Epithelial cell of proximal tubule (primary cell): Measurements from ENCODE around the gene SLC35B1. TPM values are rescaled to one million over a fixed set of nuclear protein-coding genes. Genes with fewer than 3 reads are reported as not detected.

Experiments
- DNase-seq: peaks from one replicate; pipeline ENCODE4 v3.0.0-alpha.2; 2011; ENCODE audit warnings: low read depth
- H3K4me3 ChIP-seq: 2 replicates; pipeline ENCODE4 v1.5.1; 2011; ENCODE audit warnings: low read depth, mild to moderate bottlenecking, low read length
- CTCF ChIP-seq: conservative IDR thresholded peaks from 2 replicates; pipeline ENCODE4 v1.5.1; 2012; ENCODE audit warnings: low read depth, mild to moderate bottlenecking, low read length
- total RNA-seq: library from RNA; depleted of rRNA; stranded (reverse); fragments of >200 nt; gene quantifications from 2 replicates; pipeline ENCODE4 v1.2.3, GENCODE V29; 2015

SLC35B1 gene
- total RNA-seq, 1 donor from 2014 or later = 72.0 TPM

- no peak for TF ChIP-seq CTCF
- H3K4me3 ChIP-seq = no peak overlapping the region
- DNase-seq = no peak
Observed at GRCh38 chr17:49731435-49731831, 23.7 kb upstream of the SLC35B1 start.

- TF ChIP-seq CTCF = no peak
- no peak overlapping the region for H3K4me3 ChIP-seq
- no peak for DNase-seq
Observed at GRCh38 chr17:49730785-49731434, 23.1 kb upstream of the SLC35B1 start.

- TF ChIP-seq CTCF = no peak
- DNase-seq = peak; percentile 52
- no peak overlapping the region for H3K4me3 ChIP-seq
Observed at GRCh38 chr17:49730078-49730784, 22.5 kb upstream of the SLC35B1 start.

DNA sequence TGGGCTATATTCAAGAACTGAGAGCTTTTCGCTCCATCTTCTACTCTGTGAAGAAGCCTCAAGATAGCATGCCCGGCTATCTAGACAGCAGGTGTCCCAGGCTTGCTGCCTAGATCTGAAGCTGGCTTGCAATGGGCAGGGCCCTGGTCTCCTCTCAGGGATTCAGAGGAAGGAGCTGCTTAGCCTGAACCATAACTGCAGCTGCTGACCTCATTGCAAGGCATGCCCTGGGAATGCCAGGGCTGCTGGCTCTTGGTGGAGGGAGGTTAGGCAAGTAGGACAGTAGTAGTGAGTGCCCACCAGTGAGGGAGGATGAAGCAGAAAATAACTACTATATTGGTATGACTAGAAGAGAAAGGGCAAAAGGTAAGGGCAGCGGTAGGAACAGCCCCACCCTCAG is 21.3 kb upstream of the SLC35B1 start:
- no peak for DNase-seq
- H3K4me3 ChIP-seq = no peak overlapping the region
- TF ChIP-seq CTCF = no peak

DNA sequence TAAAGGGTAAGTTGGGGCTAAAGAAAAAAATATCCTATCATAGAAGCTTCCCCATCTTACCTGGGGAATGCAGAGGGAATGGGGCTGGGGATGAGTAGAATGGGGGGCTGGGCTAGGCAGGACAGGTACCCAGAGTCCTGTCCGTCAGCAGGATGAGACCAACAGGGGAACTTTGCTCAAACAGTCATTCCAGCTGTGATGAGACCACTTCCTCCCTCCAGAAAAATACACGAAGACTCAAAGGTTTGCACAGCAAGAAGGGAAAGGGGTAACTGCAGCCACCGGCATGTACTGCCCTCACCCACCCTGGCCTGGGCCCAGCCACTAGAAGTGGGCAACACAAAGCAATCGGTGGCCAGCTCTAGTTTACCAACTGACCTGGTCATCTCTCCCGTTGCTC is 20.7 kb upstream of the SLC35B1 start:
- no peak for DNase-seq
- no peak overlapping the region for H3K4me3 ChIP-seq
- no peak for TF ChIP-seq CTCF

DNA sequence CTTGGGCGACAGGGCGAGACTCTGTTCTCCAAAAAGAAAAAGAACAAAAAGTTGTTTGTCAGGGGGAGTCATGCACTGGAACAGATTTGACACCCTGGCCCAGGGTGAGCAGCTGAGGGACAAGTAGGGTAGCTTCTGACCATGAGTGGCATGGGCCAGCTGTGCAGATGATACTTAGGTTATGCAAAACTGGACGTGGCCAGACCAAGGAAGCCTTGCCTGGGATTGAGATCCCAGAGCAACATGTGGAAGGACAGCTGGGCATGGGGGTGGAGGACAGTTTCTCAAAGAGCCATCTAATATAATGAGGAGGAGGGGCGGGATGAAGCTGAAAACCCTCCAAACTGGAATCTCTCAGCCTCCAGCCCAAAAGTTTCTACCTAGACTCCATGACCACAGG is 19.6 kb upstream of the SLC35B1 start:
- TF ChIP-seq CTCF = no peak
- H3K4me3 ChIP-seq = no peak overlapping the region
- no peak for DNase-seq
